NCI-H2227 treated with DMSO at 0.1 percent for 48 hours (cell line): Measurements from ENCODE around the gene BPTF.
"Not testable (repeated sequence)": the region's sequence is repeated elsewhere in the genome, so short reads cannot be mapped to it uniquely, and the experiment has no call there.

ENCODE experiments used
- DNase-seq: peaks from one replicate; lab custom pipeline; 2025; lab: John Stamatoyannopoulos, UW

The BPTF gene, protein sequence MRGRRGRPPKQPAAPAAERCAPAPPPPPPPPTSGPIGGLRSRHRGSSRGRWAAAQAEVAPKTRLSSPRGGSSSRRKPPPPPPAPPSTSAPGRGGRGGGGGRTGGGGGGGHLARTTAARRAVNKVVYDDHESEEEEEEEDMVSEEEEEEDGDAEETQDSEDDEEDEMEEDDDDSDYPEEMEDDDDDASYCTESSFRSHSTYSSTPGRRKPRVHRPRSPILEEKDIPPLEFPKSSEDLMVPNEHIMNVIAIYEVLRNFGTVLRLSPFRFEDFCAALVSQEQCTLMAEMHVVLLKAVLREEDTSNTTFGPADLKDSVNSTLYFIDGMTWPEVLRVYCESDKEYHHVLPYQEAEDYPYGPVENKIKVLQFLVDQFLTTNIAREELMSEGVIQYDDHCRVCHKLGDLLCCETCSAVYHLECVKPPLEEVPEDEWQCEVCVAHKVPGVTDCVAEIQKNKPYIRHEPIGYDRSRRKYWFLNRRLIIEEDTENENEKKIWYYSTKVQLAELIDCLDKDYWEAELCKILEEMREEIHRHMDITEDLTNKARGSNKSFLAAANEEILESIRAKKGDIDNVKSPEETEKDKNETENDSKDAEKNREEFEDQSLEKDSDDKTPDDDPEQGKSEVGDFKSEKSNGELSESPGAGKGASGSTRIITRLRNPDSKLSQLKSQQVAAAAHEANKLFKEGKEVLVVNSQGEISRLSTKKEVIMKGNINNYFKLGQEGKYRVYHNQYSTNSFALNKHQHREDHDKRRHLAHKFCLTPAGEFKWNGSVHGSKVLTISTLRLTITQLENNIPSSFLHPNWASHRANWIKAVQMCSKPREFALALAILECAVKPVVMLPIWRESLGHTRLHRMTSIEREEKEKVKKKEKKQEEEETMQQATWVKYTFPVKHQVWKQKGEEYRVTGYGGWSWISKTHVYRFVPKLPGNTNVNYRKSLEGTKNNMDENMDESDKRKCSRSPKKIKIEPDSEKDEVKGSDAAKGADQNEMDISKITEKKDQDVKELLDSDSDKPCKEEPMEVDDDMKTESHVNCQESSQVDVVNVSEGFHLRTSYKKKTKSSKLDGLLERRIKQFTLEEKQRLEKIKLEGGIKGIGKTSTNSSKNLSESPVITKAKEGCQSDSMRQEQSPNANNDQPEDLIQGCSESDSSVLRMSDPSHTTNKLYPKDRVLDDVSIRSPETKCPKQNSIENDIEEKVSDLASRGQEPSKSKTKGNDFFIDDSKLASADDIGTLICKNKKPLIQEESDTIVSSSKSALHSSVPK (N-terminal part only)

DNA sequence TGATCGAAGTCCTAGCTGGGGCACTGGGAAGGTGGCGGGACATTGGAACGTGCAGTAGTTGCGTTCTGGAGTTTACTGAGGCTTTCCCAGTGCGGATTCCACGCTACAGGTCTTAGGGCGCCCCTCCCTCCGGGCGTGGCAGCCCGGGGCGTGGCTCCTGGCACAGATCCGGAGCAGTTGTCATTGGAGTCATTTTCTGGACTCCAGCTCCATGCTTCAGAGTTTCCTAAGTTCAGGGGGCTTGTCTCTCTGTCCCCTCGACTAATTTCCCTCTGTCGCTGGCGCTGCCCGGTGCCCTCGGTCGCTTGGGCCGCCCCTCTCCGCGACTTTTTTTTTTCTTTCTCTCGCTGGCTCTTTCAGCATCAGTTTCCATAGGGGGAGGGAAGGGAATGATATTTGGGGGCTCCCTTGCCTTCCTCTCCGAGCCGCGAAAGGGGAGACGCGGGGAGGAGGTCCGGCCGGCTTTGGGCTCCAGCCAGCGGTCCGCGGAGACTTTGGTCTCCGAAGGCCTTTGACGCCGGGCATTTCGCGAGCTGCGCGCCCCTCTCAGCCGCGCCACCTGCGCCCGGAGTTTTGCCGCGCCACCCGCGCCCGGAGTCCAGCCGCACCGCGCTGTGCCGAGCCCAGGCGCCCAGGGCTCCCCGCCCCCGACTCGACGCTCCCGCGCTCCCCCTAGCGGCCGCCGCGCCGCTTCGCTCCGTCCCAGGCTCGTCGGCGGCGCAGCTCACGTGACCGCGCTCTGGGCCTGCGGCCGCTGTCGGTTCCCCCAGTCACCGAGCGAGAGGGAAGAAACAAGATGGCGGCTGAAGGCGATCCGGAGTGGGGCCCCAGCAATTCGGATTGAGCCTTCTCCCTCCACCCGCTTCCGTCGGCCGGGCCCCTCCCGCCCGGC is at the start of gene BPTF:
Gene BPTF, plus strand, starts transcription at position 769 of the 892 bp plus-strand sequence. CDS start 222 bp downstream, outside the sequence.
- DNase-seq, result peak; percentile 85

DNA sequence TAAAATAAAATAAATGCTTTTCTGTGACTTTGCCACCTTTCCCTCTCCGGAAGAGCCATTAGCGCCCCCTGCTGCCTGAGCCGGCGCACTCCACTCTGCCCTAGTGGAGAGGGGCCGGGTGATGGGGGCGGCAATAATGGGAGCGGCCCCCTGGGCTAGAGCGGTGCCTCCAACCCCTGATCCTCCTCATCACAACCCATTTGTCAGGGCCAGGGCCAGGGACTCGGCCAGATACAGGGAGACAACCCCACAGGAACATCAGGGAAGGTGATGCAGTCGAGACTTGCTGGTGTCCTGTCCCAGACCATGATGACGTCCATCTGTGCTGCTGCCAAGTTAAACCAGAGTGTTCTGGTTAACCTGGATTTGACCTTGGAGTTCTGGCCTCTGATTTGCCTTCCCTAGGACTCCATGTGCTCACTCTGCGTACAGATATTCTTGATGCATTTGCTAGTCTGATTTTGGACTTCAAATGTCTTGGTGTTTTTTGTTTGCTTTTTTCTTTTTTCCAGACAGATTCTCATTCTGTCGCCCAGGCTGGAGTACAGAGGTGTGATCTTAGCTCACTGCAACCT is 46.1 kb upstream of the BPTF start:
- no peak for DNase-seq

DNA sequence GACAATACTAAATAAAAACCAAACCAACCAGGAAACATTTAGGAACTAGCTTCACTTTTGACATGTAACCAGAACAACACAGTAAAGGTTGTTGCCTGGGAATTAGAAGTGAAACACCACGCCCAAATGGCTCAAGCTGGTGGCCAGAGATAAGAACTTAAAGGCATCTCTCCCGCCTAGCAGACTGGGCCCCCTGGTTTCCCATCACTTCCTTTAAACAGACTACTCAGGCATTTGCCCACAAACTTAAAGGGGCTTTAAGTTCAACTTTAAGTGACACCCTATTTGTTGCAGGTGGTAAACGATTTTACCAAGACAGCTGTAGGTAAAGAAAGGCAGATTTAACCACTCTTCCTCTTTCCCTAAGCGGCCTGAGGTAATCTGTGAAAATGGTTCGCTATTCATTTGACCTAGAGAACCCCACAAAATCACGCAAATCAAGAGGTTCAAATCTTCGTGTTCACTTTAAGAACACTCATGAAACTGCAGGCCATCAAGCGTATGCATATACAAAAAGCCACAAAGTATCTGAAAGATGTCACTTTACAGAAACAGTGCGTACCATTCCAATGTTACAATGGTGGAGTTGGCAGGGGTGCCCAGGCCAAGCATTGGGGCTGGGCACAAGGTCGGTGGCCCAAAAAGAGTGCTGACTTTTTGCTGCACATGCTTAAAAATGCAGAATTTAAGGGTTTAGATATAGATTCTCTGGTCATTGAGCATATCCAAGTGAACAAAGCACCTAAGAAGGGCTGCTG is 40.8 kb upstream of the BPTF start:
- DNase-seq, result no peak

DNA sequence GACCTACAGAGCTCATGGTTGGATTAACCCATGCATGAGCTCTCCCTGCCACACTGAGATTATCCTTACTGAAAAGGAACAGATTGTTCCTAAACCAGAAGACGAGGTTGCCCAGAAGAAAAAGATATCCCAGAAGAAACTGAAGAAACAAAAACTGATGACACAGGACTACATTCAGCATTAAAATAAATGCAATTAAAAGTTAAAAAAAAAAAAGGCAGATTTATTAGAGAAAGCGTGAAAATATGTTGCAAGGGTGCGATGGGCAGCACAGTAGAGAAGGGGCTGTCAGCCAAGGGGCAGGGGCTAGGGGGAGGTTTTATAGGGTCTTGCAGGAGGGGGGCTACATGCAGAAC is 40.2 kb upstream of the BPTF start:
- DNase-seq, result no peak

DNA sequence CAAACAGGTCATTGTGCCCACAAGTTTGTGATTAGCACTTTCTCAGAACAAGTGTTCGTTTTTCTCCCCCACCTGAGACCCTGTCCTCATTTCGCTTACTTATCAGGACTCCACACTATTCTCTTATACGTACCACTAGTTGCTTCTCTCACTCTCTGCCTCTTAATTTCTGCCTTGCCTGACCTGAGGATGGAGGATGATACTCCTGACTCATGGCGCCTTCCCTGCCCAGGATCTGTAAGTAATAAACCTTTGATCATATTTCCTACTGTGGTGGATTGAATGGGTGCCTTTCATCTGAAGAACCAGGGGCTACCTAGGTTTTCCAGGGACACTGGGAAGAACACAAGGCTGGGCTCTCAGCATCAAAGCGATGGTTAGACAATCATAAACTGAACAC is 39.8 kb upstream of the BPTF start:
- no peak for DNase-seq

DNA sequence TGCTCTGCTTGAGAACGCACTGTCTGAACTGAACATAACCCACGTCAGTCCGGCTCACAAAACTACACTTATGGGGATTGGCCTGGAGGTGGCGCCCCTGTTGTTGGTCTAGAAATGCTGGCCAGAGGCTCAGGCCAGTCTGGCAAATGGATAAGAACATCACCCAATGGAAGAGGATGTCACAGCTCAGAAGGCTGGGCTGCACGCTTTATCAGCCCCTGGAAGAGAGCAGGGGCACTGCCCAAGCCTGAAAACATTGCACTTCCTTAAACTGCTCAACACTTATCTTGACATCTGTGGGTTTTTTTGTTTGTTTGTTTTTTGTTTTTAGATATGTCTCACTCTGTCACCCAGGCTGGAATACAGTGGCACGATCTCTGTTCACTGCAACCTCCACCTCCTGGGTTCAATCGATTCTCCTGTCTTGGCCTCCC is 24.8 kb upstream of the BPTF start:
- DNase-seq, result peak; percentile 22

DNA sequence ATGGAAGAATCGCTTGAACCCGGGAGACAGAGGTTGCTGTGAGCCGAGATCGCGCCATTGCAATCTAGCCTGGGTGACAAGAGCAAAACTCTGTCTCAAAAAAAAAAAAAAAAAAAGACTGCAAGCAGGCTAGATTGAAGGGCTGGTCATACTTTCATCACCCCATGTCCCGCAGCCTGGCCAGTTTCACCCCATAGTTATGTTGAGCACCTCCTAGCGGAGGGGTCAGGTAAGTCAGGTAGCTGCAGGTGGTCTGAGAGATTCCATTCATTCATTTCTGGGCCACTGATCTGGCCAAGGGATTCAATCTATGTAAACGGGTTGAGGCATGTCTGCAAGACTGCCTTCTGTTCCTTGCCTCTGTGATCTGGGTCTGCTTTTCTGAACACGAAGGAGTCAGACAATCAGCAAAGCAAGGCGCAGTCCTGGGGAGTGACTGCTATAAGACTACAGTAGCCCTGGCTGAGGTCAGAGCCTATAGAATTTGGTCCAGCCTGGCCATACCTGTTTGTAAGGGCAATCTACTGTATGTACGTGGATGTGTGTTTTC is 23.6 kb upstream of the BPTF start:
- no peak for DNase-seq

DNA sequence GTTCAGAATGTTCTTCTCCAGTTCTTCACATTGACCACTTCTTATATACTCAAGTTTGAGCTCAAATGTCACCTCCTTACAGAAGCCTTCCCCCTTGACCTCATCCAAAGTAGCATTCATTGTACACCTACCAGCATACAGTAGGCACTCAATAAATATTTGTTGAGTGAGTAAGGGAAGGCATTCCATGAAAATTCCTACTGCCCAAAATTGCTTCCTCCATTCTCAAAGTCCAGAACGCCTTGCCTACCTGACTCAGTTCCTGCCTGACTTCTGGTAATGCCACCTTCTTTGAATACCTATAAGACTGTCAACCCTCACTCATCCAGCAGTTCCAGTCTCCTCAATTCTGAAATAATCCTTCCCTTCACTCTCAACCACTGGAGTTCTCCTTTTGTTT is 14.8 kb upstream of the BPTF start:
- no peak for DNase-seq

DNA sequence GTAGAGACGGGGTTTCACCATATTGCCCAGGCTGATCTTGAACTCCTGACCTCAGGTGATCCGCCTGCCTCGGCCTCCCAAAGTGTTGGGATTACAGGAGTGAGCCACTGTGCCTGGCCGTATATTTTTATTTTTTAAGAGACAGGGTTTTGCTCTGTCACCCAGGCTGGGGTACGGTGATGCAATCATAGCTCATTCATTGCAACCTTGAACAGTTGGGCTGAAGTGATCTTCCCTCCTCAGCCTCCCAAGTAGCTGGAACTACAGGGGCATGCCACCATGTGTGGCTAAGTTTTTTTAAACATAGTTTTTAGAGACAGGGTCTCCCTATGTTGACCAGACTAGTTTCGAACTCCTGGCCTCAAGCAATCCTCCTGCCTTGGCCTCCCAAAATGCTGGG is 12.9 kb upstream of the BPTF start:
- DNase-seq, result not testable (repeated sequence)

DNA sequence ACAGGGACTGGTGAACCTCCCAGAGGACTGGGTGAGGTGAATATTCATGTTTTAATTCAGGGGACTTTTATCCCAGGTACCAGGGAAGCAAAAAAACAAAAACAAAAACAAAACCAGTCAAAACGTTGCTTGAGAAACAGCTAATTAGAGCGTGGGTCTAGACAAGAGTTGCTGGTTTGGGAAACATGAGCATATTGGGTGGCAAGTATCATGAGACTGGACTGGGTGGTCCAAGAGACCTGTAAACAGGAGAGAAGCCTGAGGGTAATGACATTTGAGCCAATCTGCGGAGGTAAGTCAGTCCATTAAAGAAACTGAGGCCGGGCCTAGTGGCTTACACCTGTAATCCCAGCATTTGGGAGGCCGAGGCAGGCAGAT is 11.5 kb upstream of the BPTF start:
- no peak for DNase-seq

DNA sequence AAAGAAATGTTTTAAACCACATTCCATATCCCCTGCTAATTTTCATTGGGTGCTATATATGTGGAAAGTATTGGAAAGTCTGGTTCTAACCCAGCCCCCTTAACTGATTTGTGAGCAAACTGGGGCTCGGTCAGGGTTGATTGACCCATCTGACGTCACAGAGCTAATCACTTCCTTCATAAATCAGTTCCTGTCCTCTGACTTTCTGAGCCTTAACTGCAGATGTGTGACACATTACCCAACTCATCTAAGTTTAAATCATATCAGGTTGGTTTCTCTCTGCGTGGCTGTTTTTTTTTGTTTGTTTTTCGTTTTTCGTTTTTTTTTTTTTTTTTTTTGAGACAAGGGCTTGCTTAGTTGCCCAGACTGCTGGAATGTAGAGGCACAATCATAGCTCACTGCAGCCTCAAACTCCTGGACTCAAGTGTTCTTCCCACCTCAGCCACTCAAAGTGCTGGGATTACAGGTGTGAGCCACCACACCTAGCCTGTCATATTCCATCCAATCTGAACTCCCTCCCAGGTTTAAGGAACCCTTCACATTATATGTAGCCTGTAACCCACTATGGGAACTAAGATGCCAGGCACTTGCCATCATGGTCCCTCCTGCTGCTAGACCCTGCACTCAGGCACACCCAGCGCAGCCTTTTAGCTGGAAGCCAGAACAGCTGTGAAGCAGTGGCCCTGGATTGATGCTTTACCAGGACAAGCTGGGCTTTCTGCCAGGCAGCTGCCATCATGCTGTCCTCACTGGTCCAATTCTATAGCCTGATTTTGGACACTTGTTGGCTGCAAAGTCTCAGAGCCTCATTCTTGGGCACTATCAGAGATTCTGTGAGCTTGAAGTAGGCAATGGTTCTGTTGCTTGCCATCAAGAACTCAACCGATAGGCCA is 6.9 kb upstream of the BPTF start:
- no peak for DNase-seq

DNA sequence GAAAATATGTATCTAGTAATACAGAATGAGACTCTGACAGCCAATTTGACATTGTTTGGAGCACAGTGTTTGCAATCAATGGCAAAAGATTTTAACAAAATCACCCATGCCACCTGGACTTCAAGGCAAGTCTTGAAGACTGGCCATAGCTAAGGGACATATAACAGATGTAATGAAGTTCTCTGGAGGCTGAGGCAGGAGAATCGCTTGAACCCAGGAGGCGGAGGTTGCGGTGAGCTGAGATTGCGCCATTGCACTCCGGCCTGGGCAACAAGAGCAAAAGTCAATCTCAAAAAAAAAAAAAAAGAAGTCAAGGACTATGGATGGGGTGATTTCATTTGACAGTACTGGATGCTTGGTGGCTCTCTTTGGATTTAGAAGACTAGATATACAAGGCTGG is 5.6 kb upstream of the BPTF start:
- no peak for DNase-seq

DNA sequence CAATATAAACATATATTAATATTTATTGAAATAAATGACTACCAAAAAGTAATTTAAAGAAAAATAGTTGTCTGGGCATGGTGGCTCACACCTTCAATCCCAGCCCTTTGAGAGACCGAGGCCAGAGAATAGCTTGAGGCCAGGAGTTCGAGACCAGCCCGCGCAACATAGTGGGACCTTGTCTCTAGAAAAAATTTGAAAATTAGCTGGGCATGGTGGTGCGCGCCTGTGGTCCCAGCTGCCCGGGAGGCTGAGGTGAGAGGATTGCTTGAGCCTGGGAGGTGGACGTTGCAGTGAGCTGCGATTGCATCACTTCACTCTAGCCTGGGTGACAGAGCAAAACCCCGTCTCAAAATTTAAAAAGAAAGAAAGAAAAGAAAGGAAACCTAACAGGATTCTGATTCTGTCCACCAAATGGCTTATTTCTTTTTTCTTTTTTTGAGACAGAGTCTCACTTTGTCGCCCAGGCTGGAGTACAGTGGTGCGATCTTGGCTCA is 3.4 kb upstream of the BPTF start:
- no peak for DNase-seq

DNA sequence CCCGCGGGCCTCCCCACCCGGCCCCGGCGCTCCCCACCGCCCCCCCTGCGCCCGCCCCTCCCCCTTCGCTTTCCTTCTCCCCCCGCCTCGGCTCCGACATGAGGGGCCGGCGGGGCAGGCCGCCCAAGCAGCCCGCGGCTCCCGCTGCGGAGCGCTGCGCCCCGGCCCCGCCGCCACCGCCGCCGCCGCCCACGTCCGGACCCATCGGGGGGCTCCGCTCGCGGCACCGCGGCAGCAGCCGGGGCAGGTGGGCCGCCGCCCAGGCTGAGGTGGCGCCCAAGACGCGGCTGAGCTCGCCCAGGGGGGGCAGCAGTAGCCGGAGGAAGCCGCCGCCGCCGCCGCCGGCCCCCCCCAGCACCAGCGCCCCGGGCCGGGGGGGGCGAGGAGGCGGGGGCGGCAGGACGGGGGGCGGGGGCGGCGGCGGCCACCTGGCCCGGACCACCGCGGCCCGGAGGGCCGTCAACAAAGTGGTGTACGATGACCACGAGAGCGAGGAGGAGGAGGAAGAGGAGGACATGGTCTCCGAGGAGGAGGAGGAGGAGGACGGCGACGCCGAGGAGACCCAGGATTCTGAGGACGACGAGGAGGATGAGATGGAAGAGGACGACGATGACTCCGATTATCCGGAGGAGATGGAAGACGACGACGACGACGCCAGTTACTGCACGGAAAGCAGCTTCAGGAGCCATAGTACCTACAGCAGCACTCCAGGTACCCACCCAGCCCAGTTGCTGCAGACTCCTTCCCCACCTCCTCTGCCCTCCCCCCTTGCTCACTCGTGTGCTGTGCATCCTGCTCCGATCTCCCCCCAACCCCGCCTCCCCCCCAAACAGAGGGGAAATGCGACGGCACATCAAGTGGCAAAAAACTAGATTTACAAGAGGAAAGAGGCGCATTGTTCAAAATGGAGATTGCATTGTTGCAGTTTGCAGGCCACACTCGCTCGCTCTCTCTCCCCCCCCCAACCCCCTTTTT is 611 bp downstream of the BPTF start:
- DNase-seq, result peak; percentile 33

DNA sequence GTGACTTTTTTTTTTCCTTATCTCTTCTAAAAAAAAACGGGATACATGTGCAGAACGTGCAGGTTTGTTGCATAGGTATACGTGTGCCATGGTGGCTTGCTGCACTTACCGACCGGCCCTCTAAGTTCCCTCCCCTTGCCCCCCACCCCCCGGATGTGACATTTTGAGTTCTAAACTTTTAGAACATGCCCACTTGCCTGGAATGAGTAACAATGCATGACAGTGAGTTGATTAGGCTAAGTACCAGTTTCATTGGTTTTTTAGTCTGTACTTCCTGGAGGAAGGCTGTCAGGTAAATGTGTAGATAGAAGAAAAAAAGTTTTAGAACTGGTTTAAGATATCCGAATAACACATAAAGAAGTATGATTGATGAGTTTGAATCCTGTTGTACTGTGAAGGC is 4.0 kb downstream of the BPTF start:
- no peak for DNase-seq

DNA sequence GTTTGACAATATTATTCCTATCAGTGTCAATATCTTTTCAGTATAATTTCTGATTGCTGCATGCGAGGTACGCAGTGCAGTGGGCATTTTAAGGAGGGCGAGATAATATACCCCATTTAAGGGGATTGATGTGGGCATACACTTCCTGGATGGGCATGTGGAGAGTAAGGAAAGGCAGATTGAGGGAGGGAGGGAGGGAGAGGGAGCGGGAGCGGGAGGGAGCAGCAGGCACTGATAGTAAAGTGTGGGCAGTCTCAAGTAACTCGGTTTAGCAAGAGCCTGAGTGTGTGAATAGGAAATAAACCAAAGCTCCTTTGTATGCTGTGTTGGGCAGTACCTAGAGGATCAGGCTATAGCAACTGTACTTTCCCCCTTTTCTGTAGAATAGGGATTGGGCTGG is 5.1 kb downstream of the BPTF start:
- peak; percentile 21 for DNase-seq

DNA sequence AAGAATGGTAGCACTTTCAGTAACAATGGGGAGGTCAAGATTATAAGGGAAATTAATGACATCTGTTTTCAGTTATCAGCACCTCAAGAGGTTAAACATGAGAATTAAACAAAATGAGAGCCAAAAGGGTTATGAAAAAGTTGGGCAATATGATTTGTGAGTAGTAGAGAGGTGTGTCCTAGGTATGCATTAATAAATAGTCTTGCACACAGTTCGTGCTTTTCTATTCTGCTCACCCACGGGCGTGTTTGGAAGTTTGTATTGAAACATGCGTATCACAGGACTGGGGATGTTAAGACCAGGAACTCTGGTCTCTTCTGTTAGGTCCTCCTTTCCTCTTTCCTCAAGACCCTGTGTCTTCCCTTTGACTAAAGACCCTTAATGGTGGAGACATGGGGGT is 6.0 kb downstream of the BPTF start:
- no peak for DNase-seq

DNA sequence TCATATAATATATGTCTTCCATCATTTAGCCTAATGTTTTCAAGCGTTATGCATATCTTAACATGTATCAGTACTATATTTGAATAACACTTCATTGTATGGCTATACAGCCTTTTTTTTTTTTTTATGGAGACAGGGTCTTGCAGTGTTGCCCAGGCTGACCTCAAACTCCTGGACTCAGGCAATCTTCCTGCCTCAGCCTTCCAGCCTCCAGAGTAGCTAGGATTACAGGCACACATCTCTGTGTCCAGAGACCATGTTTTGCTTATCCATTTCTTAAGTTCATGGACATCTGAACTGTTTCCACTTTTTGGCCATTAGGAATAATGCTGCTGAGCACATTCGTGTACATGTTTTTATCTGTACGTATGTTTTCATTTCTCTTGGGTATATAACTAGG is 7.8 kb downstream of the BPTF start:
- DNase-seq, result no peak
